Stimulated activated CD8-positive, alpha-beta memory T cell treated with anti-CD3 and anti-CD28 coated beads, Interleukin-15, amount 100 ng/mL, for 1 hour (primary cell): Measurements from ENCODE around the gene WDCP.
"Not testable (repeated sequence)": the region's sequence is repeated elsewhere in the genome, so short reads cannot be mapped to it uniquely, and the experiment has no call there.

Experiments
- DNase-seq: peaks from one replicate; pipeline ENCODE4 v3.0.0-alpha.2; 2020; ENCODE audit warnings: low read depth

The WDCP gene

DNA sequence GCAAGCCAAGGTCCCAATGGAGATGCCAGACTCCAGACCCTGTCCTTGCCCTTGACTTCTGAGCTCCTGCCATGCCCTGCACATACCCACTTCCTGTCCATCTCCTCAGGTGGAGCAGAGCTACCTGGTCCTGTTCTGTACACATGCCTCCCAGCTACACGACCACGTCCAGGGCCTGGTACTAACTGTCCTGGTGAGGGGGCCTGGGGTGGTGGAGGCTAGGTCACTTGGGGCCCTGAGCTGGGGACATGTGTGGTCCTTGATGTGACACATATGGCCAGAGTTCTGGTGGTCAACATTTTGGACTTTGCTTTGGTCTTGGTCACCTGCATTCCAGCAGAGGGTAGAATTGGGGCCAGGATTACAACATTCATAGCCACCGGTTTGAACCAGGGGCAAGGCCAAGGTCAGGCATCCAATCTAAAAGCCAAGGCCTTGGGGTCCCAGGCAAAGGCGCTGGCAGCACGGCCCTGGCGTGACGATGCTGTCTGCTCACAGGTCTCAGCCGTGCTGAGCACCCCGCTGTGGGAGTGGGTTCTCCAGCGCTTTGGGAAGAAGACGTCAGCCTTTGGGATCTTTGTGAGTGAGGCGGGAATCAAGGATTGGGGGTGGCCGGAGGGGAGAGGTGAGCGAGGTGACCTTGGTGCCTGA lies 24.7 kb downstream of the WDCP start:
- DNase-seq = no peak

DNA sequence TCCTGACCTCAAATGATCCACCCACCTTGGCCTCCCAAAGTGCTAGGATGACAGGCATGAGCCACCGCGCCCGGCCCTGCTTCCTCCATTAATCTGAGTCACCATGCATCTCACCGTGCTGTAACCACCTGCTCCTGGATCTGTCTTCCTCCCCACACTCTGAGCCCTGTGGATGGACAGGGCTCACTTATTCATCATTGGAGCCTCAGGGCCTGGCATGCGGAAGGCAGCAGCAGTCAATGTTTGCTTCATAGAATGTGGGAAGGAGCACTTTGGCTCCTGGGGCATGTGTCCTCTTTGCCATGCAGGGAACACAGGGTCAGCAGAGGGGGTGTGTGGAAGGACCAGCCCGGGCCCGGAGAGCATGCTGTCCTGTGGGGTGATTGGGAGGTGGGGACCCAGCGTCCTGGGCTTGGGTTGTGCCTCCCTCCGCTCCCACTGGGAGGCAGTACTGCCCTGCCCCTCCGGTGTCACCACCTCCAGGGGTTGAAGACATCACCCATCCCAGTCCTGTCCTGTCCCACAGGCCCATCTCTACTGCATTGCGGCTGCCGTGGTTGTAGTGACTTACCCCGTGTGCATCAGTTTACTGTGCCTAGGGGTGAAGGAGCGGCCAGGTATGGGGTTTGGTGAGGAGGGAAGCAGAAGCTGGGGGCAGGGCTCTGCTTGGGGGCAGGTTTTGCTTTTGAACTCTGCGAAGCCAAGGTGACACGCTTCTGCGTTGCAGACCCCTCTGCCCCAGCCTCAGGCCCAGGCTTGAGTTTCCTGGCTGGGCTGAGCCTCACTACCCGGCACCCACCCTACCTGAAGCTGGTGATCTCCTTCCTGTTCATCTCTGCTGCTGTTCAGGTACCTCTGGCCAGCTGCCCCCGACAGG lies 25.8 kb downstream of the WDCP start:
- DNase-seq = no peak

DNA sequence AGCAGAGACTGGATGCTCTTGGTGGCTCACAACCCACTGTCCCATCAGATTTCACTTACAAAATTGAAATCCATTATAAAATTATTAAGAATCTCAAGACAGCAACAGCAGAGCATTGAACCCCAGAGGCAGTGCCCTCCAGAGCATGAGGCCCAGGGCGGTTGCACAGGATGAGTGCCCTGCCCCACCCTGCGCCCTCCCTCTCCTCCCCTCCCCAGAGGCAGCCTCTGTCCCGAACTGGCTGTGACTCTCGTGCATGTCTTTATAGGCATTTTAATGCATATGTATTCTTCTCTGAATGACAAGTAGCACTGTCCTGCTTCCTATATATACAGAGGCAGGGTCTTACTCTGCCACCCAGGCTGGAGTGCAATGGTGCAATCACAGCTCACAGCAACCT lies 26.9 kb downstream of the WDCP start:
- no peak for DNase-seq

DNA sequence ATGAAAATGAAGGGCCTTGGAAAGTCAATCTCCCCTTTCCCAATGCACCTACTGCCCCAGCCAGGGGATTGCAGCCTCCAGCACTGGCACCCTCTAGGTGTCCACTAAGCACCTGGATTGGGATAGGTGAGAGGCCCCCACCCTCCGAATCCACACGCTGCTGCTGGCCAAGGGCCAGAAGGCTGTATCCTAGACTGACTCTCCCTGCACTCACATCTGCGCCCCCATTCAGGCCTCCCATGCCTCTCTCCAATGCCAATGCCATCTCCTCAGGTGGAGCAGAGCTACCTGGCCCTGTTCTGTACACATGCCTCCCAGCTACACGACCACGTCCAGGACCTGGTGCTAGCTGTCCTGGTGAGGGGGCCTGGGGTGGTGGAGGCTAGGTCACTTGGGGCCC lies 27.5 kb downstream of the WDCP start:
- DNase-seq = no peak

DNA sequence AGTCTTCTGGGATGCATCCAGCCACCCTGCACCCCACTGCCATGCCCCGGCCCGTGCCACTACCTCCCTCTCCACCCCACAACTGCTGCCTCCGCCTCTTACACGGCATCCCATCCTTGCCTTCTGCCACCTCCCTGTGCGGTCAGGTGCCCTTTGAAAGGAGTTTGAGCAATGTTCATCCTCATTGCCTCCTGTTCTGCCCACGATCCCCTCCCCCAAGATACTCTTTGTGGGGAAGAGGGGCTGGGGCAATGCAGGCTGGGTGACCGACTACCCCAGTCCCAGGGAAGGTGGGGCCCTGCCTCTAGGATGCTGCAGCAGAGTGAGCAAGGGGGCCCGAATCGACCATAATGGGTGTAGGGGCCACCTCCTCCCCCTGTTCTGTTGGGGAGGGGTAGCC lies 28.9 kb downstream of the WDCP start:
- DNase-seq = no peak

DNA sequence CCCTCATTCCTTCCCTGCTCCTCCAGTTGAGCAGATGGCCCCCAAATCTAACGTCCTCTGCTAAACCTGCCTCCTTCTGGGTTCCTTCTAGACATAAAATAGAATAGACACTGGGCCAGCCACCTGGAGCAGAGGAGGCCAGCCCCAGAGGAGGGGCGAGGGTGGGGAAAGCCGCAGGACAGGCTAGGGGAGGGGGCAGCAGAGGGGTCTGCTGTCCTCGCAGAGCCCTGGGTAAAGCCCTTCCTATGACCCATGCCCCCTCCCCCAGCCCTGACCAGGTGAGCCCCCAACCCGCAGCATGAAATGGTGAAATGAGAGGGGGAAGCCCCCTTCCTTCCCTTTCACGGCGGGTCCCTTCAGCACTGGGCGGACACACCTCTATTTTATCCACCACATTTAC lies 29.5 kb downstream of the WDCP start:
- no peak for DNase-seq

DNA sequence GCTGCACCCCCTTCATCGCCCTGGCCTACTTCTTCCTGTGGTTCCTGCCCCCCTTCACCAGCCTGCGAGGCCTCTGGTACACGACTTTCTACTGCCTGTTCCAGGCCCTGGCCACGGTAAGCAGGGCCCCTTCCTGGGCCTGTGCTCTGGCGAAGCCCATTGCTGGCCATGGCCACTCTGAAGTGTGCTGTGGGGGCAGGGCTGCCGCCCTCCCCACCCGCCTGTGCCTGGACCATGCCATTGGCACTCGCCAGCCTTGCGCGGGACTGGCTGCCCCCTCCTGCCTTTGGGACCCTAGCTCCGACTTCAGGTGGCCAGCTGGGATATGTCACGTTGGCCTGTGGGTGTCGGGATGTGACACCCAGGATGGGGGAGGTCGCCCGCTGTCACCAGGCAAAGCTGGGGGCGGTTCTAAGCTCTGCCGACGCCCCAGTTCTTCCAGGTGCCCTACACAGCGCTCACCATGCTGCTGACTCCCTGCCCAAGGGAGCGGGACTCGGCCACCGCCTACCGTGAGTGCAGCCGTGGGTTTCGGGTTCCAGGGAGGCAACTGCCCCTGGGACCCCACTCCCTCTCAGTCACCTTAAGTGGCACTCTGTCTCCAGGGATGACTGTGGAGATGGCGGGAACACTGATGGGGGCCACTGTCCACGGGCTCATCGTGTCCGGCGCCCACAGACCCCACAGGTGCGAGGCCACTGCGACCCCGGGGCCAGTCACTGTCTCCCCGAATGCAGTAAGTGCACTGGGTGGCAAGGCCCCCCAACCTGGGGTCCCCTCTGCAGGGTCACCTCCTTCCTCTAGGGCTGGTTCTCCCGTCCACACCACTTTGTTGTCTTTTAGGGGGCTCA lies 30.1 kb downstream of the WDCP start:
- no peak for DNase-seq

DNA sequence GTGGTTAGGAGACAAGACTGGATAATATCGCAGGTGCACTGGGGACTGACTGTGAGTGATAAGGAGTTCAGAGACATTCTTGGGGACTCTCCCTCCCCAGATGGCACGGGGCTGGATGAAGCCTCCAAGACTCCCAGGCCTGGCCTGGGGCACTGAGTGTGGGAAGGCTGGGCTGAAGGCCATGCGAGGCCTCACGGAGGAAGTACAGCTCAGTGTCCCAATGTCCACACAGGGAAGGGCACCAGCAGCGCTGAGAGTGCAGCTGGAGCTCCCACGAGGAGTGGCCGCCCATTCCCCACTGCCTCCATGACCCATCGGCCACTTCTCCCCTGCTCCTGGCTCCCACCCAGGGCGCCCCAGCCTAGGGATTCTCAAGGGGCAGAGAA lies 30.8 kb downstream of the WDCP start:
- DNase-seq = no peak

DNA sequence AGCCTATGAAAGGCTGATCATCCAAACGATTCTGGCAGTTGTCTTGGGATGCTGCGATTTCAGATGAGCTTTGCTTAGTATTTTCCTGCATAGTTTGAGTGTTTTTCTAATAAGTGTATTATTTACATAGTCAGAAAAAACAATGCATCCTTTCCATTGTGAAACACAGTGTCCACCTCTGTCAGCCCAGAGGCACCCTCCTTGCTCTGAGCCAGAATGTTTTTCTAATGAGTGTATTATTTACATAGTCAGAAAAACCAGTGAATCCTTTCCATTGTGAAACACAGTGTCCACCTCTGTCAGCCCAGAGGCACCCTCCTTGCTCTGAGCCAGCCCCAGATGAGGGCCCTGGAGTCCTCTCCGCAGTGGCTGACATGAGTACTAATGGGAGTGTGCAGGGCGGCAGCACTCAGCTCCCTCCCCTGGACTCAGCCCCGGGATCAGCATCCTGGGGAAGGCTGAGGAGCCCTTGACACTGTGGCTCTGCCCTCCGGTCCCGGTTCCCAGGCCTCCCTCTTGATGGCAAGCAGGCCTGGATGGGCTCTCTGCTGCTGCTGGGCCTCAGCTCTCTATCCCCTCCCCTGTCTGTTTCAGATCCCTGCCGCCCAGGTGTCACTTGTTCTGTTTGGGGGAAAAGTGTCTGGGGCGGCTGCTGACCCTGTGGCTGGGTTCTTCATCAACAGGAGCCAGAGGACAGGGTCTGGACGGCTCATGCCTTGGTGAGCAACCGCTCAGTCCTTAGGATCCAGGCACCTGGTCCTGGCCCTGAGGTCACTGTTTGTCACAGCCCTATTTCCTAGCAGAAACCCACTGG lies 31.4 kb downstream of the WDCP start:
- no peak for DNase-seq

DNA sequence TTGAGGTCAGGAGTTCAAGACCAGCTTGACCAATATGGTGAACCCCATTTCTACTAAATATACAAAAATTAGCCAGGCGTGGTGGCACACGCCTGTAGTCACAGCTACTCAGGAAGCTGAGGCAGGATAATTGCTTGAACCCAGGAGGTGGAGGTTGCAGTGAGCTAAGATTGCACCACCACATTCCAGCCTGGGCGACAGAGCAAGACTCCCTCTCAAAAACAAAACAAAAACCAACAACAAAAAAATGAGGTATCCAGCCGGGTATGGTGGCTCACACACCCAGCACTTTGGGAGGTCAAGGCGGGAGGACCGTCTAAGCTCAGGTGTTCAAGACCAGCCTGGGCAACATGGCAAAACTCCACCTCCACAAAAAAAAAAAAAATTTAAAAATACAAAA lies 32.3 kb downstream of the WDCP start:
- not testable (repeated sequence) for DNase-seq

DNA sequence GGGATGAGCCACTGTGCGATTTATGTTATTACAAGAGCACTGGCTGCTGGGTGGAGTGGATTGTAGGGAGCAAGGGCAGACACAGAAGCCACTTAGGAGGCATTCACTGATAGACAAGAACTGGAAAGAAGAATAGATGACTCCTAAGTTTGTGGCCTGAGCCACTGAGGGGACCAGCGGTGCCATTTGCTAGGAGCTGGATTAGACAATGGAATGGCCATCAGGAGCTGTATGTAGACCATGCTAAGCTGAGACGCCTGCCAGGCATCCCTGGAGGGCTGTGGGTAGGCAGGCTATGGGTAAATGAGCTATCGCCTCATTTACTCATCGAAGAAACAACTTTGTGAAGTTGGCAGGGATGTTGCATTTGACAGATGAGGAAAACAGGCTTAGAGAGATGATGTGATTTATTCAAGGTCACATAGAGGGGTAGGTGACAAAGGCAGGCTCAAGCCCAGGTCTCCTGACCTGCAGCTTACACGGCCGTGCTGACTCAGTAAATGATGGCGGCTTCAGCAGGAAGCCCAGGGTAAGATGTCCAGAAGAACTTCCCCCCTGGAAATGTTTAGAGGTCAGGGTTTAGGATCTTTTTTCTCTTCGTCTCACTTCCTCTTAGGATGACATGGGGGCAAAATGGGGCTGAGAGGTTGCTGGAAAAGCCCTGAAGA lies 34.5 kb downstream of the WDCP start:
- no peak for DNase-seq

DNA sequence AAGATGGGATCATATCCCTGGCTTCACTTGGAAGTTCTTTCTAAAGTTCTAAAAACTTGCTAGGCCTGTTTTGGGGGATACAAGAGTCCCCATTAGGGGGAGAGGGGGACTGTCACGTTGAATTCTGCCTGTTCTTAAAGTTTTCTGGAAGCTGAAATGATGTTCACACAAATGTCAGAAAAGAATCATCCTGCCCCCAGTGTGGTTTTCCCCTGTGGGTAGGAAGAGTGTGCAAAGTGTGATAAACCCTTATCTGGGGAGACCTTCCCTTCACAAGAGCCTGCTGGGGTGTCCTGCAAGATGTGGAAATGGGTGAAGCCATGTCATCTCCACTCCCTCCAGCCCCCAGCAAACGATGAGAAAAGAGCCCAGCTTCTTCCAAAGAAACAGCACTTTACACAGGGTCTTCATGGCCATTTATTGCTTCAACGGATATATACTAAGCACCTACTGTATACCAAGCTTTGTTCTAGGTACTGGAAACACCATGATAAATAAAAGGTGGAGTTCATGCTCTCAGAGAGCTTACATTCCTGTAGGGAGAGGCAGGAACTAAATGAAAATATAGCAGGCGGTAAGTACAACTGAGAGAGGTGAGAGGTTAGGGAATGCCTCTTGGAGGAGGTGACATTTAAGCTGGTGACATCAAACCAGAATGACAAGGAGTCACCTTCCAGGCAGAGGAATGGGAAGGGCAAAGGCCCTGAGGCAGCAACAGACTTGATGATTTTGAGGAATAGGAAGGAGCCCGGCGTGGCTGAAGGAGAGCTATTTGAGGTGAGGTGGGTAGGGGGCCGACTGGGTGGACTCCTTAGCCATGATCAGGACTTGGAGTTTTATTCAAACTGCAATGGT lies 35.7 kb downstream of the WDCP start:
- DNase-seq = no peak

DNA sequence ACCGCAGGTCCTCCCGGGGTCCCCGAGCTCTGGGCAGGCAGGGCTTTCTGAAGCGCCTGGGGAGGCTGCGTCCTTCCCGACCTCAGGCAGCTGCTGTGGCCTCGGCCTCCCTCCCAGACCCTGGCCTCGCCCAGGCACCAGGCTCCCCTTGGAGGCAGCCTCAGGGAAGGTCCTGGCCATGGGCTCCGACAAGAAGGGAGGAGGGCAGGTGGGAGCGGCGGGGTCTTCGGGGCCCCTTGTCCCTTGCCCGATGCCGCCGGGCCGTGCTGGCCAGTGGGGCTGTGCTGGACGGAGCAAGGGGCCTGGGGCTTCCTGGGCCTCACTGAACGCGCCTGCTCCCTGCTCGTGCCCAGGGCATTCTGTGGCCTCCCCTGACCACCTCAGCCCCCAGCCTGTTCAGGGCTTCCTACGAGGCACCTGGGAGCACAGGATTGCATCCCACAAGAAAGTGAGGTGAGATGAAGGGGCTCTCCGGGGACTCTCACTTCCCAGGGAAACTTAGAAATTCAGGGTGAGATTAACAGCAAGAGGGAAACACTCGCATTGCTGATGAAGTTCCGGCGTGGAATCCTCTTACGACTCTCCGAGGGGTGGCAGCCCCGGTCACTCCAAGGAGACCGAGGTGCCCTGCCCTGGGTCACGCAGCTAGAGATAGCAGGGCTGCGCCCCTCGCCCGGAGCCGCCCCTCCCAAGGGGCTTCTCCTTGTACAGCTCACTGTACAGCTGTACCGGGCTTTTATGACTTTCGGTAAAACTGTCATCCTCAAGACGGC lies 36.5 kb downstream of the WDCP start:
- no peak for DNase-seq

DNA sequence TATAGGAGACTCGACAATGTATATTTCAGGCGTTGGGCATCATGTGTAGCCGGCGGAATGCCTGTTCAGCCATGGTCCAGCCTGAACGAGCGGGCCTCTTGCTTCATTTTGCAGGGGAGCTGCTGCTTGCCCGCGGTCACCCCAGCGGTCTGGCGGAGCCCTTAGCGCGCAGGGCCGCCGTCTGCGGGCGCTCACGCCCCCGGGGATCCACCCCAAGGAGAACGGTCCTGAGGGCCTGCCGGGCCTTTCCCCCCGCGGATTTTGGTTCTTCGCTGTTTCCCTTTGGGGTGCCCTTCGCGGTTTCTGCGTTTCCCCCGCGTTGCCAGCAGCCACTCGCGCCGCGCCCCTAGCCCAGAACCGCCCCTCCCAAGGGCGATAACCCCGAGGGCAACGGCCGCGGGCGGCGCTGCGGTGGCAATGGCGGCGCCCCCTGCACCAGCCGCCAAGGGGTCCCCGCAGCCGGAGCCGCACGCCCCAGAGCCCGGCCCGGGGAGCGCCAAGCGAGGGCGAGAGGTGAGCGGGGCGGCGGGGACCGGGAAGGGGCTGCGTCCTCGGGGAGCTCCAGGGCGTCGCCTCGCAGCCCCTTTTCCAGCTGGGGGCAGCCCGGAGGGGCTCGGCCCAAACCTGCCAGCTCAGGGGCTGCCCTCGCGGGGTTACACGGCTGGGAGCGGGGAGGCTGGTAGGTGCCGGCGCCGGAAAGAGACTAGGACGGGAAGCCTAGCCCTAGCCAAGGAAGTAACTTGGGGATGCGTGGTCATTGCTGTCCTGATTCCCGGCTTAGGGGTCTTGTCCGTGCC lies 37.3 kb downstream of the WDCP start, which contains the start of gene MFSD2B:
Gene MFSD2B (plus strand): TSS at position 406 of the 797 bp plus-strand sequence. CDS start 12 bp downstream, at position 418.
- no peak for DNase-seq

DNA sequence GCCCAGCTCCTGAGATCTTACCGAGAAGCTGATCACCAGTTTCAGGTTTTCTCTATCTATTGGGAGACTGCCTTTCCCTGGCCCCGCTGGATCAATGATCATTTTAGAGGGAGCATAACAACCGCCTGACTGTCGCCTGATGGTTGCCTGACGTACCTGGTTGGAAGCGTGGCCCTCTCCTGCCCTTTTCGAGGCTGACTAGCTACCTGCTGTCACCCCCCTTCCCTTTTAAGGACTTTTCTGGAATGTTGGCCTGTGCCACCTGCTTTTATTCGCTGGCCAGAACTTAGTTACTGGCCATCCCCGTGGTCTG lies 37.9 kb downstream of the WDCP start:
- no peak for DNase-seq

DNA sequence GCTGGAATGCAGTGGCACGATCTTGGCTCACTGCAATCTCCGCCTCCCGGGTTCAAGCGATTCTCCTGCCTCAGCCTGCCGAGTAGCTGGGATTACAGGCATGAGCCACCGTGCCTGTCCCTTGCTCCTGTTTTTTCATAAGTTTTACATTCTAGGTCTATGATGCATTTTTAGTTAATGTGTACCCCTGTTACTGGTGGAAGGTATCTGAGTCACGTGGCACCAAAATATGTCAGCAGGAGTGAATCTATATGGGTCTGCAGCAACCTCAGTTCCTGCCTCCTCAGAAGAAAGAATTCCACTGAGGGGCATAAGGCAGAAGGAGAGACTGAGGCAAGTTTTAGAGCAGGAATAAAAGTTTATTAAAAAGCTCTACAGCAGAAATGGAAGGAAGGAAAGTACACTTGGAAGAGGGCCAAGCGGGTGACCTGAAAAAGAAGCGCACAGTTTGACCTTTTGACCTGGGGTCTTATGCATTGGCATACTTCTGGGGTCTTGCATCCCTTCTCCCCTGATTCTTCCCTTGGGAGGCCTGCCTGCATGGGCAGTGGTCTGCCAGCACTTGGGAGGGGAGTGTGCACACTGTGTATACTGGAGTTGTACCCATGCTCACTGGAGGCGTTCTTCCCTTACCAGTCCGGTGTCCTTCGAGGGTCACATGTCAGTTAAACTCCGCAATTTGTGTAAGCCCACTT lies 38.4 kb downstream of the WDCP start:
- DNase-seq = no peak

DNA sequence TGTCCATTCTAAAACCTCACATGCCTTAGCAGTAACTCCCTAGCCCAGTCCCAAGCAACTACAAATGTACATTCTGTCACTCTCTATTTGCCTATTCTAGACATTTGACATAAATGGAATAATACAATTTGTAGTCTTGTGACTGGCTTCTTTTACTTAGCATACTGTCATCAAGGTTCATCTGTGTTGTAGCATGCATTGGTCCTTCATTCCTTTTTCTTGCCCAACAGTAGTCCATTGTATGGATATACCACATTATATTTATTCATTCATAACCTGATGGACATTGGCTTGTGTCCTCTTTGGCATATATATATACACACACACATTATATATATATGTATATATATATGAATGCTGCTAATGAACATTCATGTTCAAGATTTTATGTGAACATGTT lies 39.5 kb downstream of the WDCP start:
- DNase-seq = no peak

DNA sequence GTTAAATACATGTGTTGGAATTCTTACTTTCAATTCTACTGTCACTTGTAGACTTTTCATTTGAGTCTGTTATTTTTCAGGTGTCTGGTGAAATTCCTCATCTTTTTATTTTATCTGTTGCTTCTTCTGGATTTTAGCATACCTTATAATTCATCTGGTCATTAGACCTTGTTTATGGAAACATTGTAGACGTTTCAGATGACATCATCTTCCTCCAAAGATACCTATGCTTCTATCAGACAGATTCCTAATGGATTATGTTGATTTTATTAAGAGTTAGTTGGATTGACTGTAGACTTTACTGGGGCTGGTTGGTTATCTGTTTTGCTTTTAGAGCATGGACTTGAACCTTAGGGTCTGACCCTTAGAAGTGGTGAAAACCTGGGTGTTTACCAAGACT lies 52.6 kb downstream of the WDCP start:
- DNase-seq = no peak
